ENCODE data around the gene PRICKLE1. TPM values are rescaled to one million over a fixed set of nuclear protein-coding genes. Genes with fewer than 3 reads are reported as not detected.

PRICKLE1 gene
- total RNA-seq, 1 experiment from 2014 or later = 17.9 TPM

DNA sequence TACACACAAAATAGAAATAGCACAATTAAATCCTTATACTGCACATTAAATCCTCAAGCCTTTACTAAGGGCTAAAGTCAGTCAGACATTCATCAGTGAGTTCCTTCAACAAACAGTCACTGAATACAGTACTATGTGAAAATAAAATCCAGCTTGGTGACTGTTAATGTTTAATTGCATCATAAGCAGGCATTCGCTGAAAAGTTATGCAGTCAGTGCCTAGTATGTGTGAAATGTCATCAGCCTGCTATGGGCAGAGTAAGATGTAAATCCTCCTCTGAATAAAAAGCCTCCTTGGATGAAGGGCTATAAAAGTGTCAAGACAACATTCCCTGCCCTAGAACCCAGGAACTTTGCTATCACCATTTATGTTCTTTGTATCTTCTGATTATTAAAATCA is 116.4 kb downstream of the PRICKLE1 start:
- DNase-seq (ENCODE audit: low spot score) = no peak
- in situ Hi-C loops (cut with HindIII; ENCODE audit: low sequenced_read_pairs) = no loop called here

DNA sequence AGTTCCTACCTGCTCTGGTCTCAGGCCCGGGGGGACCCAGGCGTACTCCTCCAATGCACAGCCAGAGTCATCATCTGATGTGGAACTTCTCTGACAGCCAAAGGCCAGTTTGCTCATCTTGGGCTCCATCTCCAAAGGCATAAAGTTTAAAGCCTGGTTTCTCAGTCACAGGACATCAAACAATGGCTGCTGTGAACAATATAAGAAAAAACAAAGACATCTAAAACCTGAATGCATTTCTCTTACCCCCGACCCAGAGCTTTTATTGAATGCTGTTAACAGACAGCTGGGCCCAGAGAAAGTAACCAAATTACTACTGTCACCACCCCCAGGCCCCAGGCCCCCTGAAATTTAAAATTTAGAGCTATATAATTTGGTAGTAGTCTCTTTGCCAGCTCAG is 117.2 kb downstream of the PRICKLE1 start:
- no peak for DNase-seq (ENCODE audit: low spot score)
- in situ Hi-C loops (cut with HindIII; ENCODE audit: low sequenced_read_pairs) = no loop called here

DNA sequence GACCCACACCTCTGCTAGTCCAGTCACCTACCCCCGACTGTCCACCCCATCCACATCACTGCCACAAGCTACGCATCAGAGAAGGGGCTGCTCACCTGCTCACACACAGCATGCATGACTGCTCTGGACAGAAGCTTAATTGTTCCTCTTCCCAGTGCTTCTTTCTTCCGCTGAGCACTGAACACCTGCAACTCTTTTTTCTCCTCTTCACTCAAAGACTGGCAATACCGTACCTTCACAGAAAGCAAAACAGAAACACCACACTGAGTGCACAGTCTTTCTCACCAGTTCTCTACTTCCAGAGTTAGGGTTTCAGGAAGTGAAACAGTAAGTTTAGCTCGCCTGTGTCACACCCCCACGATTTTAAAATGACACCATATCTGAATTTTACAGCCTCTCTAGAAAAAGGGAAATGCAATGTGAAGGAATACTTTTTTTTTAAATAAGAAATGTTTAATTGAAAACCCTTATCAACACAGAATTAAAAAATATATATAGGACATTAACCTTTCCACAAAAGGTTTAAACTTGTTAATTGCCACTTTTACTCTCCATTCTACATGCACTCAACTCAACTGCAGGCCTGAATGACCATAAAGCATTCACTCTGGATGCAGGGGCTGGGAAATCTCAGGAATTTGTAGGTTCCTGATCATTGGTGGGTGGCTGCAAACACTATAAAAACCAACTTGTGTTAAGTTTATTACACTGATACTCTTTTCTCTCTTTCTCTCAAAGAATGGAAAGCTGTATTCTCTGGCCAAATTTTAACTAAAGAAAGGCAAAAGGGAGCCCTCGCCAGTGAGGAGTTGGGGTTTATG is 120.0 kb downstream of the PRICKLE1 start:
- in situ Hi-C loops (cut with HindIII; ENCODE audit: low sequenced_read_pairs) = no loop called here
- DNase-seq (ENCODE audit: low spot score) = no peak

DNA sequence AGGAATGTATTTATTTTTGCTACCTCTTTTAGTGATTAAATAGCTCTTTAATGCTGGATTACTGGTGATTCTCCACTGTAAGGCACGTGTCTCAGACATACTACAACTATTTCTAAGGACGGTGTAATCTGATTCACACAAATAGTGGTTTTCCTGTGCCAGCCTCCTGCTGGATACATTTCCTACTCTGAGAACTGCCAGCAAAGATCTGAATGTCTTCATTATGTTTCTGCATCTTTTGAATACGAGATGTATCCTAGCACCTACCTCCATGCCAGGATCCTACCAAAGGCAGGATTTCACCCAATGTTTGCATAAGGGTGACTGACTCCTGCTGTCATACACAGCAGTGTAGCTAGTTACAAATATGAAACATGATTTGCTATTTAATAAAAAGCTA is 120.6 kb downstream of the PRICKLE1 start:
- in situ Hi-C loops (cut with HindIII; ENCODE audit: low sequenced_read_pairs) = no loop called here
- peak; percentile 33 for DNase-seq (ENCODE audit: low spot score)

DNA sequence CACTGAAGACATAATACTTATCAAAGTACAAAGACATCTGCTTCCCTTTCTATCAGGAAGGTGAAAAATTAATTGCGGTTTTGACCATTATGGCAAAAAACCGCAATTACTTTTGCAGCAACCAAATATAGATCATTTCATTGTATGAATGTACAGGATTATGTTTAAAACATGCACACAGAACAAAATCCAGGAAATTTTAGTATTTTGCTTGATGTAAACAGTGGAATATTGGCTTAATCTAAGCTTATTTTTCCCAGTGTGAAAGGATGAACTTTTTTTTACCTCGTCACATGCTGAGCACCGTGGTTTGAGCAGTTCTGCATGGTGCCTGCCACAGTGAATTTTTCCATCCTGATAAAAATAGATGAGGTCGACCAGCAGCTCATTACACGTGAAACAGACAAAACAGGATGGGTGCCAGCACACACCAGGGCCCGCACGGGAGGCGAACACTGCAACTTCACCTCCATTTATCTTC is 121.2 kb downstream of the PRICKLE1 start:
- in situ Hi-C loops (cut with HindIII; ENCODE audit: low sequenced_read_pairs) = no loop called here

DNA sequence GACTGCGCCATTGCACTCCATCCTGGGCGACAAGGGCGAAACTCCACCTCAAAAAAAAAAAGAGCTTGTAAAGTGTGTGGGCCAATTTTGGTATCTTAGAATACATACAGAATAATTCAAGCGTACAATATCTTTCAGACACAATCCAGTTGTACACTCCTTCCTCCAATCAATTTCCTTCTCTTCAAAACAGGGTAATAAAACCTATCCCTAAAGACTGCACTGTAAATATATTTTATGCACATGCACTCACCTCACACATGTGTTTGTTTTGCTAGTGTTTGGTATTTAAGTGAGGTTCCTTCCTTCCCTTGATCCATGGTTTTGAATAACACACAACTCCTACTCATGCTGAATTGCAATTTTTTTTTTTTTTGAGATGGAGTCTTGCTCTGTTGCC is 125.9 kb downstream of the PRICKLE1 start:
- in situ Hi-C loops (cut with HindIII; ENCODE audit: low sequenced_read_pairs) = no loop called here
- no peak for DNase-seq (ENCODE audit: low spot score)

More for the DNA sequence above, 121.2 kb downstream of the PRICKLE1 start:
- DNase-seq (ENCODE audit: low spot score) = peak; percentile 47

DNA sequence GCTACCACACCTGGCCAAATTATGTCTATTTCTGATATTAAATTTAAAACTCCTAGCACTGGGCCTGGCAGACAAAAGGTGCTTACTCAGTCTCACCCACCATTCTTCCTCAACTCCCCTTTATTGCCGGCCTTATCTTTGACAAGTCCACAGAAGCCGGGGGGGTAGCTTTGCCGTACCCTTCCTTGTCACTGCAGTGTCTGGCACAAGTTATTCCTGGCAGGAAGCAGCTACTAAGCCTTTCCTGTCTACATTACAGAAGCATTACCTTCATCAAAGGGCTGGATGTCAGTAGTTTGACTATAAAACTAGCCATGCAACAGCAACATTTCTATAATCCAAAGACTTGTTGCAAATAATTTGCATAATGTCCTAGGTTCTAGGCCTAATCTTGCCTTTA is 127.1 kb downstream of the PRICKLE1 start:
- no peak for DNase-seq (ENCODE audit: low spot score)
- in situ Hi-C loops (cut with HindIII; ENCODE audit: low sequenced_read_pairs) = no loop called here

DNA sequence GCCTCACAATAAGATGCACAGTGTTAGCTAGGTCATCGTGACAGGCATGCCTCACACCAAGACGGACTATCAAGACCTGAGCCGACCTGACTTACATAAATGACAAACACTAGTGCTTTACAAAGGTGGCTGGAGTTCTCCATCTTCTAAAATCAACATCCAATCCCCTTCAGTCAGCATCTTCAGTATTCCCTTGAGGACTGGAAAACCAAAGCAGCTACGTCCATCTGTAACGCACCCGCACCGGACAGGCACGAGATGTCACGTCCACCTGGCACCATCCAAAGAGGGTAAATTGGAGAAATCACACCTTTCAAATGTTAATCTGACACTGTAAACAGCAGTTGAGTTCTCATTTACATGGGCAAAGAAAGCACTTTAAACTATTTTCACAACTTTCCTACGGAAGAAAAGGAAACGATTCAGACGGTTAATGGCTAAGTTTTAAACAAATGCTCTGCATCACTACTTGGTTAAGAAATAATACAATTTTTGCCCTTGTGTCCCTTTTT is 130.2 kb downstream of the PRICKLE1 start:
- no peak for DNase-seq (ENCODE audit: low spot score)
- in situ Hi-C loops (cut with HindIII; ENCODE audit: low sequenced_read_pairs) = no loop called here

DNA sequence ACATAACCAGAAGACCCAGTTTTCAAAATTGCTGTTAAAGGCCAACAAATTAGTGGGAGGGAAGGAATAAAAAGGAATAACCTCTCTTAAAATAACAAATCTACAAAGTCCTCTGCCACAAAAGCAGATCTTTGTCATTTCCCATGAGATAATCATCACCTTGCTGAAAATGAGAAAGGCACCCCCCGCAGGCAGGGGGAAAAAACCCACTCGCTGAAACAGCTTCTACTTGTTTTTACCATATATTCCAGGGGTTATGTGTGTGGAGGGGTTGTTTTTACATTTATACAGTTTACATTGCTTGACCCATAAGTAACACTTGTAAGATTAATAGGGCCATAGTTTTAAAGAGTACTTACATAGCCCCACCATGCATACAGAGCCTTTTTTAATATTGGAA is 131.0 kb downstream of the PRICKLE1 start:
- in situ Hi-C loops (cut with HindIII; ENCODE audit: low sequenced_read_pairs) = no loop called here

DNA sequence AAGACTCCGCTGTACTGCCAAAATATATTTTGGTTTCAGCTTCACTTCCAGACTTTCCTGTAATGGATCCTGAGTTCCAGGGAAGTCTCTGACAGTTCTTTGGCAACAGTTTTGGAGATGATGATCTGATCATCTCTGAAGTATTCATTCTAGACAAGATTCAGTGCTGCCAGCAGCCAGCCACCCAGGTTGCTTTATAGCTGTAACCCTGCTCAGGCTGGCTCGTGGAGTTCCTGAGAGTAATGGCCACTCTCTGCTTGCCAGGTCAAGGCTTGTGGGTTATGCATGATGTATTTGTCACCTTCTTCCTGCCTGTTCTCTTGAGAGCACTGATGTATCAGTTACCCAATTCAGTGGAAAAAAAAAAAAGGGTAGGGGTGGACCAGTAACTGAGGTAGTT is 139.3 kb downstream of the PRICKLE1 start:
- DNase-seq (ENCODE audit: low spot score) = no peak
- in situ Hi-C loops (cut with HindIII; ENCODE audit: low sequenced_read_pairs) = no loop called here

More for the DNA sequence above, 131.0 kb downstream of the PRICKLE1 start:
- no peak for DNase-seq (ENCODE audit: low spot score)

DNA sequence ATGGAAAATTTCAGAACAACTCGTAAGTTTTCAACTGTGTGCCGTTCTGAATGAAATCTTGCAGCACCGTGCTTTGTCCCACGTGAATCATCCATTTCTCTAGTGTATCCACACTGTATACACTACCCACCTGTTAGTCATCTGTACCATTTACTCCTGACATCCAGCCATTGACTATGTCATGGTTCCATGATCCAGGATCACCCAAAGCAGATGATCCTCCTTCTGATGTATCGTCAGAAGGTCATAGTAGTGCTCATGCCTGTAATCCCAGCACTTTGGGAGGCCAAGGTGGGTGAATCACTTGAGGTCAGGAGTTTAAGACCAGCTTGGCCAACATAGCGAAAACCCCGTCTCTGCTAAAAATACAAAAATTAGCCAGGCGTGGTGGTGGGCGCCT is 140.7 kb downstream of the PRICKLE1 start:
- no peak for DNase-seq (ENCODE audit: low spot score)
- in situ Hi-C loops (cut with HindIII; ENCODE audit: low sequenced_read_pairs) = no loop called here

DNA sequence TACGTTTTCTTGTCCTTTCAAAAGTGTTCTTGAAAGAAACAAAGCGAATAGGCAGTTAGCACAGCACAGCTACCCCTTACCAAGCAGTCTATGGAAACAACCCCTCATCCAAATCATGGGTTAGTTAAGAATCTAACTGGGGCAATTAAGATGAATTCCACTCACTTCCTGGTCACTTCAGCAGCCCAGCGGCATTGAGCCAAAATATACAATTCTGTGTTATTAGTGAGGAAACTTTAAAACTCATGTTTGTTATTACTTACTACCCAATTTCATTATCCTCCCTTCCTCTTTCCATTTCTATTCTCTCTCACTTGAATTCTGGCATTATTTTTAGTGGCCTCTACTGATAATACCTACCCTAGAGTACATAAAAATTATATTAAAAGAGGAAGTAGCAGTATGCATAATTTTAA is 142.2 kb downstream of the PRICKLE1 start:
- no peak for DNase-seq (ENCODE audit: low spot score)

DNA sequence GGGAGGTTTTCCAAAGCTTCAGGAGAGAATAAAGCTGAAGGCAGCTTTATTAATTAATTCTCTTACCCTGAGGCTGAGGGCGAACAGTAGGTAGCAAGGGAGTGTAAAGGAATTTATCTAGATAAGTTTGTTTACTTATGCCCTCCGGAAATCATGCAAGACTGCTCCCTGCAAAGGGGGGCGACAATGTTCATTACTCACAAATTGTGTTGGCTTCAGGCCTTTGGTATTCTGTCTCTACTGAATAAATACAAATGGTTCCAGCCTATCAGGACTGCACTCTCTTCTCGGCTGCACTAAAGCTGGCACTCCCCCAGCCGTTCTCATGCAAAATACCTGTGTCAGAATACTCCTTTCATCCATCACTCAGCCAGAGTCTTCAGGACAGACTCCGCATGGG is 142.8 kb downstream of the PRICKLE1 start:
- DNase-seq (ENCODE audit: low spot score) = no peak
- in situ Hi-C loops (cut with HindIII; ENCODE audit: low sequenced_read_pairs) = no loop called here

More for the DNA sequence above, 142.2 kb downstream of the PRICKLE1 start:
- in situ Hi-C loops (cut with HindIII; ENCODE audit: low sequenced_read_pairs) = no loop called here

DNA sequence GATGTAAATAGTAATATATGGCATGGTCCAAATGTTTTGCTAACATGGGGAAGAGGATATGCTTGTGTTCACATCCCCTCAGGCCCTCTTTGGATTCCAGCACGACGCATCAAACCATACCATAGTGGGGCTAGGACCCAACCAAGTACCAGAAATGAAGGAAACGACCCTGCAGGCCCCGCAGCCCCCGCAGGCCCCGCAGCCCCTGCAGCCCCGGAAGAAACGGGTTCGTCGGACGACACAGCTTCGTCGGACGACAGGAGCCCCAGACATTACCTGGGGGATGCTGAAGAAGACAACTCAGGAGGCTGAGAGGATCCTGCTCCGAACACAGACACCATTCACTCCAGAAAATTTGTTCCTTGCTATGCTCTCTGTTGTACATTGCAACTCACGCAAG is 143.7 kb downstream of the PRICKLE1 start:
- in situ Hi-C loops (cut with HindIII; ENCODE audit: low sequenced_read_pairs) = no loop called here
- DNase-seq (ENCODE audit: low spot score) = no peak

DNA sequence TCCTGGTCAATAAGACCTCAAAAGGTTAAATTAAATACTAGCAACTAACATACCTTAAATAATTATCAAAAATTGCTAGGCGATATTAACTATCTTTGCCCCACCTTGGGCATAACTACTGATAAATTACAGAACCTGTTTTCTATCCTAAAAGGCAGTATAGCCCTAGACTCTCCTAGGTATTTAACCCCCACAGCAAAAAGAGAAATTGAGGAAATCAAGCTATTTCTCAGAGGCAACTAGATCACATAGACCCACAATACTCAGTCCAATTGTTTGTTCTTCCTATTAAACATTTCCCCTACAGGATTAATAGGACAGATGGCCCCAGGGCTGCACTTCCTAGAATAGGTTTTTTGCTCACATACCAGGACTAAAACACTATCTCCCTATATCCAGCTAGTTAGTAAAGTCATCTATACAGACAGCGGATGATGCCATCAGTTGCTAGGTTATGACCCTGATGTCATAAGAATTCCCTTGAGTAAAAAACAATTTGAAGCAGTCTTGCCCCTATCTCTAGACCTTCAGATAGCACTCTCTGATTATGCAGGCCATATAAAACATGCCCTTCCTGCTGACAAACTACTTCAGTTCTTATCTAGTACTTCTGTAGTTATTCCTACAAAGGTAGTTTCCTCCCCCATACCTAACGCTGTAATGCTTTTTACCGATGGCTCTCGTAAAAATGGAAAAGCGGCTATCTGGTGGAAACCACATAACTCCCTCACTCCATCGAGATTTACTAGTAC is 145.2 kb downstream of the PRICKLE1 start:
- no peak for DNase-seq (ENCODE audit: low spot score)
- in situ Hi-C loops (cut with HindIII; ENCODE audit: low sequenced_read_pairs) = no loop called here

DNA sequence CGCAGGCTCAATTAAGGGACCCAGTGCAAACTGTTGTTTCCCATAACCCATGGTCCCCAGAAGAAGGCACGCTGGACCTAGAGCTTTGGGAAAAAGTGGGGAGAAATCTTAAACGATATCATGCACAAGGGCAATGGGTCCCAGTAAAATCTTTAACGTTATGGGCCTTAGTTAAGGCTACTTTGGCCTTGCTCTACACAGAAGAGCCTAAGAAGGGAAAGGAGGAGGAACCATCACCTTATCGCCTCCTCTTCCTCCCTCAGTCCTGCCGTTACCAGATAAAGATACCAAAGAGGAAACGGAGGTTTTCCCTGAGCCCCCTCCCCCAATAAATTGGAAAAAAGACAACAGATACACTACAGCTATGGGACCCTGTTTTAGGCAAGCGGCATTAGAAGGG is 146.7 kb downstream of the PRICKLE1 start:
- in situ Hi-C loops (cut with HindIII; ENCODE audit: low sequenced_read_pairs) = no loop called here
- DNase-seq (ENCODE audit: low spot score) = no peak

DNA sequence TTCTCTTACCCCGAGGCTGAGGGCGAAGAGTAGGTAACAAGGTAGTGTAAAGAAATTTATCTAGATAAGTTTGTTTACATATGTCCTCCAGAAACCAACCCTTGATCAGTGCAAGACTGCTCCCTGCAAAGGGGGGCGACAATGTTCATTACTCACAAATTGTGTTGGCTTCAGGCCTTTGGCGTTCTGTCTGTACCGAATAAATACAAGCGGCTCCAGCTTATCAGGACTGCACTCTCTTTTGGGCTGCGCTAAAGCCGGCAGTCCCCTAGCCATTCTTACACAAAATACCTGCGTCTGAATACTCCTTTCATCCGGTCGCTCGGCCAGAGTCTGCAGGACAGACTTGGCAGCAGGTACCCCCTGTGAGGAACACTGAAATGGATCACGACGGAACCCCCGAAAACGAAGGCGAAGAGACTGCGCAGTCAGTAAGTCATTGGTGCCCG is 147.2 kb downstream of the PRICKLE1 start:
- DNase-seq (ENCODE audit: low spot score) = no peak
- in situ Hi-C loops (cut with HindIII; ENCODE audit: low sequenced_read_pairs) = no loop called here

DNA sequence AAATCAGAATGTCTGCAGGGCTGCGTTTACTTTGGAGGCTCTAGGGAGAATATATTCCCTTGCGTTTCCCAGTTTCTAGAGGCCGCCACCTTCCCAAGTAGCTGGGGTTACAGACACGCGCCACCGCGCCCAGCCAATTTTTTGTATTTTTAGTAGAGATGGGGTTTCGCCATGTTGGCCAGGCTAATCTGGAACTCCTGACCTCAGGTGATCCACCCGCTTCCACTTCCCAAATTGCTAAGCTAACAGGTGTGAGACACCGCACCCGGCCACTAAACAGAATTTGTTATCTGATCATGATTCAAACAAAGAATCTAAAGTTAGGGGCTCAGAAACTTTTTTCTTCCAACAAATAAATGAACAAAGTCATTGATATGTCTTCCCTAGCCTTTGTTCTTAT is 148.9 kb downstream of the PRICKLE1 start:
- in situ Hi-C loops (cut with HindIII; ENCODE audit: low sequenced_read_pairs) = no loop called here
- no peak for DNase-seq (ENCODE audit: low spot score)

DNA sequence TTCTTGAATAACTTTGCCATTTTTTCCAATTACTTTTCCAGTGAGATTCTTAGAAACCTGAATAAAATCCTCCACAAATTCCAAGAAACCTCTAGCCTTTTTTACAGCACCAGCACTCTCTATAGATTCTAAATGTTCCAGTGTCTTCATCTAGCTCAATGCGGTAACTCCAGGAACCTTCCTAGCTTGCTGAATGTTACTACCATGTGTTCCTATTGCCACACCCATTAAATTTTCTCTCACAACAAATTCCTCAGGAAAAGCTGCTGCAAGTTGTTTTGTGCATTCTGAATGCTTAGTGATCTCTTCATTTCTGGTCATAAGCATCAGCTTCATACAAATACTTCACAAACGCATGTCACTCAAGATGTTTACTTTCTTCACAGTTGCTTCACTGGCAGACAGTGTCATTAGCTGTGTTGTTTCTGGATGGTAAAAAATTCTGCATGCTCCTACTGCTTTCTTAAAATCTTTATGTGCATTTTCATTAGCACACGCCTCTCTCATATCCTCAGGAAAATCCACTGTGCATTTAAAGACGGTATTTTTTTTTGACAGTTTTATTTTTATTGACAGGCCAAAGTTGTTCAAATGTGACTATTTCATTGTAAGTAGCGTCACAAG is 156.9 kb downstream of the PRICKLE1 start:
- no peak for DNase-seq (ENCODE audit: low spot score)
- in situ Hi-C loops (cut with HindIII; ENCODE audit: low sequenced_read_pairs) = no loop called here

DNA sequence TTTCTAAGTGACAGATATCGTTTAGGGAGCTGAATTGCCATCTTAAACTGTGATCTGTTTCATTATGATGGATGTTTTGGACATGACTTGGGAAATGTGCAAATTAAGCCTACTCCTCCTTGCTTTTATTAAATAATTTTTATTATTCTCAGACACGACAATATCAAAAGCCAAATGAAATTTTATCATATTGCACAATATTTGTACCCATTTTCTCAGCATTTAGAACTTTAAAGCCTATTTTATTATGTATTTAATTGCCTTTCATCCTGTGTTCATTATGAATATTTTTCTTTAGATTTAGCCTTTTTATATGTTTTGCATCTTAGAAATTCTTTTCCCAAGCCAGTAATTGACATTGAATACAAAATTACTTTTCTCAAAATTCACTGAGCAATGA is 160.7 kb downstream of the PRICKLE1 start:
- in situ Hi-C loops (cut with HindIII; ENCODE audit: low sequenced_read_pairs) = no loop called here
- no peak for DNase-seq (ENCODE audit: low spot score)

Measured in G401 (cell line).